Left lung (tissue), 10 donors: ENCODE data around the gene TBC1D21. TPM values are rescaled to one million over a fixed set of nuclear protein-coding genes. Genes with fewer than 3 reads are reported as not detected.

ENCODE experiments used
- ATAC-seq: fragments of 200-7000 bp; cut with Tn5 transposase; one replicate; pipeline ENCODE4 v1.9.1; 2020; ENCODE audit warnings: moderate library complexity
- DNase-seq, 4 donors: peaks; one replicate each; pipeline ENCODE4 v3.0.0-alpha.2; 2013 to 2020
- H3K27ac ChIP-seq, 2 donors: fragments of 200-600 bp; sonication (generic) in 1 of 2; one replicate each; pipeline versions ENCODE4 v1.5.0 to v1.8.0; 2020 to 2021
- H3K27me3 ChIP-seq, 2 donors: fragments of 200-600 bp; sonication (generic) in 1 of 2; one replicate each; pipeline versions ENCODE4 v1.5.0 to v1.8.0; 2020 to 2021
- H3K36me3 ChIP-seq, 2 donors: fragments of 200-600 bp; sonication (generic) in 1 of 2; one replicate each; pipeline versions ENCODE4 v1.5.0 to v1.8.0; 2020 to 2021
- H3K4me1 ChIP-seq, 2 donors: fragments of 200-600 bp; one replicate each; pipeline ENCODE4 v1.8.0; 2021
- H3K4me3 ChIP-seq, 2 donors: fragments of 200-600 bp; sonication (generic) in 1 of 2; one replicate each; pipeline versions ENCODE4 v1.5.0 to v1.8.0; 2020 to 2021; ENCODE audit warnings: mild to moderate bottlenecking in 1 of 2
- H3K9me3 ChIP-seq, 2 donors: fragments of 200-600 bp; sonication (generic) in 1 of 2; one replicate each; pipeline versions ENCODE4 v1.5.0 to v1.8.0; 2020 to 2021
- intact Hi-C, 2 donors: fragments of 100-400 bp; cut with DNase I; formaldehyde crosslinking; loops; one replicate each; pipeline versions ENCODE4 v1.11.2 to v1.14.2; 2022
- polyA plus RNA-seq, 6 donors: library from polyadenylated mRNA; unstranded; fragments of 120-200 nt; gene quantifications; one replicate each; pipeline ENCODE4 v1.2.1, GENCODE V29; 2013; ENCODE audit not compliant: insufficient read length in 6 of 6
- total RNA-seq, 2 donors: library from RNA; stranded (reverse); fragmentation: NEBNext Ultra II Directional; extraction: Animal tissue kit (Norgen Biotek cat#: 25700); gene quantifications; one replicate each; pipeline ENCODE4 v1.2.1, GENCODE V29; 2021
- TF ChIP-seq, protein P1 (sequence below), 2 donors: fragments of 200-600 bp; sonication (generic) in 1 of 2; IDR thresholded peaks; one replicate each; pipeline versions ENCODE4 v1.5.0 to v1.8.0; 2021; ENCODE audit warnings: antibody characterized with exemption in 2 of 2
- donor health status: DM: no; HTN: yes; CAD: no.
- donor health status: DM: no; HTN: no; CAD: no.

The TBC1D21 gene
- total and polyA plus RNA-seq, 8 donors = not detected

DNA sequence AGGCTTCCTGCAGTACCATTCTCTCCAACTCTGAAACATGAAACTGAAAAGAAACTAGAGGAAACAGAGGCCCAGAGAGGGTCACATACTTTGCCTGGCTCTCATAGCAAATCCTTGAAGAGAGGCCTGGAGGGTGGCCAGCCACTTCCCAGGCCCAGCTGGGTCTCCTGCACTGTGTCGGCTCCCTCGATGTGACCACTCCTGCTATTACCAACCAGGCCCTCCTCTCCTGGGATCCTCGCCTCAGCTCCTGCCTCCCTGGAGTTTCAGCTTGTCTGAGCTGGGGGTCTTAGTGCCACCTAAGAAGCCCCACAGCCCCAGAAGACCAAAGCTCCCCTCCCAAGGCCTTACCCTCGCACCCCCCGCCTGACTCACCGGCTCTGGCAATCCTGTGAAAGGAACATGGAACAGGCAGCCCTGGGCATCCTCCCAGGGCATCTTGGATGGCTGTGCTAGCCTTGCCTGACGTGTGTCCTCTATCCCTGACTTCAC, 57.5 kb downstream of the TBC1D21 start:
- intact Hi-C loops = no loop called here

GRCh38 chr15:73931441-73931840, 58.1 kb downstream of the TBC1D21 start:
- TF ChIP-seq, protein P1, sequence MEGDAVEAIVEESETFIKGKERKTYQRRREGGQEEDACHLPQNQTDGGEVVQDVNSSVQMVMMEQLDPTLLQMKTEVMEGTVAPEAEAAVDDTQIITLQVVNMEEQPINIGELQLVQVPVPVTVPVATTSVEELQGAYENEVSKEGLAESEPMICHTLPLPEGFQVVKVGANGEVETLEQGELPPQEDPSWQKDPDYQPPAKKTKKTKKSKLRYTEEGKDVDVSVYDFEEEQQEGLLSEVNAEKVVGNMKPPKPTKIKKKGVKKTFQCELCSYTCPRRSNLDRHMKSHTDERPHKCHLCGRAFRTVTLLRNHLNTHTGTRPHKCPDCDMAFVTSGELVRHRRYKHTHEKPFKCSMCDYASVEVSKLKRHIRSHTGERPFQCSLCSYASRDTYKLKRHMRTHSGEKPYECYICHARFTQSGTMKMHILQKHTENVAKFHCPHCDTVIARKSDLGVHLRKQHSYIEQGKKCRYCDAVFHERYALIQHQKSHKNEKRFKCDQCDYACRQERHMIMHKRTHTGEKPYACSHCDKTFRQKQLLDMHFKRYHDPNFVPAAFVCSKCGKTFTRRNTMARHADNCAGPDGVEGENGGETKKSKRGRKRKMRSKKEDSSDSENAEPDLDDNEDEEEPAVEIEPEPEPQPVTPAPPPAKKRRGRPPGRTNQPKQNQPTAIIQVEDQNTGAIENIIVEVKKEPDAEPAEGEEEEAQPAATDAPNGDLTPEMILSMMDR (IDR thresholded peaks at IDR 0.05) = no peak
- no peak for DNase-seq
- peaks cover 13 to 27% of the 10 kb centered on the region in 2 donors for H3K4me1 ChIP-seq
- no peak for ATAC-seq
- no peak overlapping the region for H3K27ac ChIP-seq
- H3K9me3 ChIP-seq = no peaks in the 10 kb centered on the region
- peaks cover 0 to 41% of the 10 kb centered on the region in 2 donors for H3K27me3 ChIP-seq
- no peak overlapping the region for H3K4me3 ChIP-seq
- intact Hi-C loops = no loop called here
- no peaks in the 10 kb centered on the region for H3K36me3 ChIP-seq

More for the DNA sequence above, 57.5 kb downstream of the TBC1D21 start:
- no peaks in the 10 kb centered on the region for H3K36me3 ChIP-seq
- DNase-seq (no peak), ATAC-seq (no peak)
- H3K9me3 ChIP-seq = no peaks in the 10 kb centered on the region
- H3K27ac ChIP-seq = peak overlapping the region in 1 of 2 donors; percentile 23
- no peak overlapping the region for H3K4me3 ChIP-seq
- TF ChIP-seq, protein P1 (IDR thresholded peaks at IDR 0.05) = no peak
- H3K27me3 ChIP-seq = peaks cover 0 to 48% of the 10 kb centered on the region in 2 donors
- H3K4me1 ChIP-seq = peaks cover 13 to 28% of the 10 kb centered on the region in 2 donors

GRCh38 chr15:73932381-73933191, 59.2 kb downstream of the TBC1D21 start:
- no peak for DNase-seq
- no peaks in the 10 kb centered on the region for H3K36me3 ChIP-seq
- TF ChIP-seq, protein P1 (IDR thresholded peaks at IDR 0.05) = no peak
- no peak for ATAC-seq
- H3K27ac ChIP-seq = no peak overlapping the region
- H3K9me3 ChIP-seq = no peaks in the 10 kb centered on the region
- H3K27me3 ChIP-seq = peaks cover 0 to 30% of the 10 kb centered on the region in 2 donors
- H3K4me3 ChIP-seq = no peak overlapping the region
- intact Hi-C loops = no loop called here
- H3K4me1 ChIP-seq = peaks cover 13 to 24% of the 10 kb centered on the region in 2 donors

DNA sequence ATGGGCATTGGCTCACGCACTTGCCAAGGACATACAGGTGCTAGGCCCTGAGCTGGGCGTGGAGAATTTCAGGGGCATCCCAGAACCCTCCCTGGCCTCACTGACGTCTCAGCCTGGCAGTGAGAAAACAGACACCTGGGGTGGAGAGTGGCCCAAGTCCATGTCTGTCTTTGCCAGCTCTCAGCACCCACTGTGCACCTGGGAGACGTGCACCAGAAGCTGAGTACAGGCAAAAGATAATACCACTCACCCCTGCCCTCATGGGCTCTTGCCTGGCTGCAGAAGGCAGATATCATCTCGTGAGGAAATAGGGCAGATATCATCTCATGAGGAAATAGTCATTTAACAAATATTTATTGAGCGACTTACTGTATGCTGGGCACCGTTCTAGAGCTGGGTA, 60.9 kb downstream of the TBC1D21 start:
- TF ChIP-seq, protein P1 (IDR thresholded peaks at IDR 0.05) = no peak
- ATAC-seq = no peak
- intact Hi-C loops = no loop called here

DNA sequence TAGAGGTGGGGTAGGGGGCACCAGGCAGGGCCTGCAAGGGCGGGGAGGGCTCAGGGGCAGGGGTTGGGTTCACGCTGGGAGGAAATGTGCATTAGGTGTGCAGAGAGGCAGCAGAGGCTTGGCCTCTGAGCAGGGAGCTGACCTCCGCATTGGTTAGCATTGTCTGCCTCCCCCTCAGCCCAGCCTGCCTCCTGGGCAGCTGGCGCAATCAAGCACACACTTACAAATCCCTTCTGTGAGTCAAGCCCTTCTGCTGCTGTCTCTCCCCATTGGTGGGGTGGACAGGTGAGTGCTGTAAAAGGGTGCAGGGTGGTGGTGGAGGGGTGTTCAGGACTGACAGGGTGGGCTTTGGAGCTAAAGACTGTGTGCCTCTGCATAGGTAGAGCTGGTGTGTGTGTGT, 62.2 kb downstream of the TBC1D21 start:
- no peak for ATAC-seq
- Histone ChIP-seq H3K36me3 (no peaks in the 10 kb centered on the region), H3K27ac (no peak overlapping the region), H3K27me3 (peaks cover 0 to 1% of the 10 kb centered on the region in 2 donors), H3K9me3 (no peaks in the 10 kb centered on the region), H3K4me3 (no peak overlapping the region), H3K4me1 (peaks cover 0 to 11% of the 10 kb centered on the region in 2 donors)
- DNase-seq = no peak
- intact Hi-C loops = no loop called here
- TF ChIP-seq, protein P1 (IDR thresholded peaks at IDR 0.05) = no peak

More for the DNA sequence above, 60.9 kb downstream of the TBC1D21 start:
- Histone ChIP-seq H3K9me3 (no peaks in the 10 kb centered on the region), H3K27me3 (peaks cover 0 to 14% of the 10 kb centered on the region in 2 donors), H3K36me3 (no peaks in the 10 kb centered on the region), H3K4me3 (no peak overlapping the region), H3K4me1 (peaks cover 9 to 11% of the 10 kb centered on the region in 2 donors), H3K27ac (no peak overlapping the region)
- DNase-seq = no peak
